Lung microvascular endothelial cell (primary cell): Measurements from ENCODE around the gene TMEM222. TPM values are rescaled to one million over a fixed set of nuclear protein-coding genes. Genes with fewer than 3 reads are reported as not detected.

Experiments
- DNase-seq, 2 donors: peaks; one replicate each; pipeline versions ENCODE4 v3.0.0 to v3.0.0-alpha.2; 2010; ENCODE audit warnings: low read depth in 2 of 2
- total RNA-seq: library from RNA; depleted of rRNA; stranded (reverse); fragments of >200 nt; gene quantifications from 2 replicates; pipeline ENCODE4 v1.2.1, GENCODE V29; 2014

The TMEM222 gene
- total RNA-seq, 1 donor from 2014 or later = 24.2 TPM

DNA sequence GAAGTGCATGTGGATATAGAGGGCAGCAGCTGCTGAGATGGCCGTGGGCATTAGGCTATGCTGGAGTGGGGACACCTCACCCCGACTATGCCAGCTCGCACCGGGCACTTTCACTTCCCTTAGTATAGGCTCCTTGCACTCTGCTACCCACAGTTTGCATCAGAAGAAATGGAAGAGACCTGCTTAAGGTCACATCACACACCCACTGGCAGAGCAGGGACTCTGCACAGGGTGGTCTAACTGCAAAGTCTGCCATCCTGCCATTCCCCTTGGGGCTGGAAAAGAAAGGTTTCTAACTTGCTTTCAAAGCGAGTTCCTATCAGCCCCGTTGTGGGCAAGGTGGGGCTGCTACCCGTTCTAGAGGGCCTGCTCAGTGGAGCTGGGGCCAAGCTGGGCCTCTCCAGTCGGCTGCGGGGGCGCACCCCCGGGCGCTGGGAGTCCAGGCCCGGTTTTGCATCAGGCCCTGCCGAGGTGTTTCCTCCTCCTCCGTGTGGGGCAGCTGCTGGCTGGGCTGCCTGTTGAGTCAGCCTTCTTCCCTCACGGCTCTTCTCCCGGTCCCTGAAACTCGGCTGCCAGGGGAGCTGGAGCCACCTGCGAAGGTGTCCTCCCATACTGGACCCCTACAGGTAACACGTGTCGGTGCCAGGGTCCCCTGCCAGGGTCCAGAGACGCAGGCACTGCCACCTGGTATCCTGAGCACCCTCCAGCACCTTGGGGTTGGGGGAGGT is 19.7 kb downstream of the TMEM222 start, which contains the start of gene SYTL1:
TSS of gene SYTL1 (plus strand) at position 498 of the 728 bp plus-strand sequence. CDS start 3,313 bp downstream, outside the sequence.
- DNase-seq = peak; percentile 23 to 41

DNA sequence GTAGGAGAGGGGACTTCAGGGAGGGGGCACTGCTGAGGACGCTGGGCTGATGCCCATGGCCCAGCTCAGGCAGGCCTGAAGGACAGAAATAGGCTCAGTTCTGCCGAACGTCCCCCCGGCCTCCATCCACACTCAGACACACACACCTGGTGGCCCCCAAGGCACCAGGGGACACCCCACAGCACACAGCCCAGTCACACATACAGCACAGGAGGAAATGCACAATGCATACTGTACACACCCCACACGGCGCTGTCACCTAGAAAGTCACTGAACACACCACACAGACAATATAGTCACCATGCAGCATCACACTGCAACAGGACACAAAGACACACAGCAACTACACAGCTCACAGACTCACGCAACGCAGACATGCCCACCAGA is 20.4 kb downstream of the TMEM222 start:
- DNase-seq = no peak

DNA sequence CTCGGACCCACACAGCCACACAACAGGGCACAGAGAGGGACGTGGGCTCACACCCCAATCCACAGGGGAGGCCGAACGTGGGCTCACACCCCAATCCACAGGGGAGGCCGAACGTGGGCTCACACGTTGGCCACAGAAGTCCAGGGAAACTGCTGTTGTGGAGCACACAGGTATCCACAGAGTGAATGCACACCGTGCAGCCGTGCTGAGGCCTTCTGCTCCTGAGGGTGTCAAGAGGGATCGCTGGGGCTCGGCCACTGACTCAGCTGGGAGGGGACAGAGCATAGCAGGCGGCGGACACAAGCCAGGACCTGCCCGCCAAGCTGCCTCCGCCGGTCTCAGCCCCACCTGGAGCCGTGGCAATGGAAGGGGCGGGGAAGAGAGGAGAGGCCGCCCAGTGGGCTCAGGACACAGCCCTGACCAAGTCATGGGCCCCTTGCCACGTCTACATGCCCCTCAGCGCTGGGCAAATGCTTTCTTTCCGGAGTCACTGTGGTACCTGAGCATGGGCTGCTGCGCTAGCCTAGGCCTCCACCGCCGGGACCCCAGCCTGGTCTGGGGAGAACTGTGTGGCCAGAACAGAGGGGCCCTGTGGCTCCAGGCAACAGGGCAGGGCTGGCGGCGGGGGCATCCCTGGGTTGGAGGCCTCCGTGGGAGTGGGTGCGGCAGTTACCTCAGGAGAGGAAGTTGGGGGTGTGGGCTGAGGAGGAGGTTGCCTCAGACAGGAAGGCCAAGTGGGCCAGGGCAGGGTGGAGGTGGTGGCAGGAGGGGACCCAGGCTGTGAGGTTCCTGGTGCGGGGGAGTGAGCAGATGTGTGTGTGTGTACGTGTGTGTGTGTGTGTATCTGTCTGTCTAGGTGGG is 21.0 kb downstream of the TMEM222 start:
- DNase-seq = no peak

DNA sequence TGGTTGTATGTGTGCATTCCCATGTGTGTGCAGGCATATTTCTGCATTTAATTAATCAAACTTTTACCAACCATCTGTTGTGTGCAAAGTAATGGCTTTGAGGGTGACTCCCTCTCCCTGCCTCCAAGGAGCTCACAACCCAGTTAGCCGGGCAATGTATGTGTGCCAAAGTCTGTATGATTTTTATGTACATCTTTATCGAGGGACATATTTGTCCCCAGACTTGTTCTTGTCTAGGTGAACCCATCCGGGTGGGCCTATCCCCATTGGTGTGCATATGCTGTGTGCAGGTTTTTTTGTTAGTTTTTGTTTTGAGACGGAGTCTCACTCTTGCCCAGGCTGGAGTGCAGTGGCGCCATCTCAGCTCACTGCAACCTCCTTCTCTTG is 21.7 kb downstream of the TMEM222 start:
- DNase-seq = no peak

DNA sequence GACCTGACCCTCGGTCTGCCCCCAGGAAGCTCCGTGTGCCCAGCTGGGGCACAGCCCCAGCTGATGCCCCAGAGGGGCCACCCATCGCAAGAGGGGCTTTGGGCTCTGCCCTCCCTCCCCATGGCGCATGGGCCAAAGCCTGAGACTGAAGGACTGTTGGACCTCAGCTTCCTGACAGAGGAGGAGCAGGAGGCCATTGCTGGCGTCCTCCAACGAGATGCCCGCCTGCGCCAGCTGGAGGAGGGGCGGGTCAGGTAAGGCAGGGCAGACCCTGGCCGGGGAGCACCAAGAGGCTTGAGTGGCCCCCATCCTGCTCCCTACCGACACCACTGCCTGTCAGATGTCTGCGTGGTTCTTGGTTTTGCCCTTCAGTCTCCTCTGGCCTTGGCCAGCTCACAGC is 23.3 kb downstream of the TMEM222 start:
- DNase-seq = no peak

DNA sequence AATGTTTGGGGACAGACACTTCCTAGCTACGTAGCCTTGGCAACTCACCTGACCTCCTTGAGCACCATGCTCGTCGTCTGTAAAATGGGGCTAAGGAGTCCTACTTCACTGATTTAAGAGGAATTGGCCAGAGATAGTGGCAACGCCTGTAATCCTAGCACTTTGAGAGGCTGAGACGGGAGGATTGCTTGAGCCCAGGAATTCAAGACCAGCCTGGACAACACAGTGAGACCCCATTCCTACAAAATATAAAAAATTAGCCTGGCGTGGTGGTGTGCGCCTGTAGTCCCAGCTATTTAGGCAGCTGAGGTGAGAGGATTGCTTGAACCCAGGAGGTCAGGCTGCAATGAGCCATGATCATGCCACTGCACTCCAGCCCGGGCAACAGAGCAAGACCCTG is 24.4 kb downstream of the TMEM222 start:
- DNase-seq = no peak

DNA sequence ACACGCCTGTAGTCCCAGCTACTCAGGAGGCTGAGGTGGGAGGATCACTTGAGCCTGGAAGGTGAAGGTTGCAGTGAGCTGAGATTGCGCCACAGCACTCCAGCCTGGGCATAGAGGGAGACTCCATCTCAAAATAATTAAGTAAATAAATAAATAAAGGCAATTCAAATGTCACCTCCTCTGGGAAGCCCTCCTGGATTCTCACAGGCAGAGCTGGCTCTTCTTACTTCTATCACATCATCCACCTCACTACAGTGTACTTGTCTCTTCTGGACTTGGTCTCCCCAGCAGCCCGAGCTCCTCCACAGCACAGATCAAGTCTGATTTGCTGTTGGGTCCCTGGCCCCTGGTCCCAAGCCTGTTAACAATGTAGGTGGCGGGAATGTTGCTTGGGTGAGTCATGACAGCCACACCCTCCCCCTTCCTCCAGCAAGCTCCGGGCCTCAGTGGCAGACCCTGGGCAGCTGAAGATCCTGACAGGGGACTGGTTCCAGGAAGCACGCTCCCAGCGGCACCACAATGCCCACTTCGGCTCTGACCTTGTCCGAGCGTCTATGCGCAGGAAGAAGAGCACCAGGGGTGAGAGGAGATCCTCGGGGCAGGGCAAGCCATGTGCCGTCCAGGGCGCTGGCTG is 25.1 kb downstream of the TMEM222 start:
- peak in 1 of 2 donors; percentile 15 for DNase-seq

DNA sequence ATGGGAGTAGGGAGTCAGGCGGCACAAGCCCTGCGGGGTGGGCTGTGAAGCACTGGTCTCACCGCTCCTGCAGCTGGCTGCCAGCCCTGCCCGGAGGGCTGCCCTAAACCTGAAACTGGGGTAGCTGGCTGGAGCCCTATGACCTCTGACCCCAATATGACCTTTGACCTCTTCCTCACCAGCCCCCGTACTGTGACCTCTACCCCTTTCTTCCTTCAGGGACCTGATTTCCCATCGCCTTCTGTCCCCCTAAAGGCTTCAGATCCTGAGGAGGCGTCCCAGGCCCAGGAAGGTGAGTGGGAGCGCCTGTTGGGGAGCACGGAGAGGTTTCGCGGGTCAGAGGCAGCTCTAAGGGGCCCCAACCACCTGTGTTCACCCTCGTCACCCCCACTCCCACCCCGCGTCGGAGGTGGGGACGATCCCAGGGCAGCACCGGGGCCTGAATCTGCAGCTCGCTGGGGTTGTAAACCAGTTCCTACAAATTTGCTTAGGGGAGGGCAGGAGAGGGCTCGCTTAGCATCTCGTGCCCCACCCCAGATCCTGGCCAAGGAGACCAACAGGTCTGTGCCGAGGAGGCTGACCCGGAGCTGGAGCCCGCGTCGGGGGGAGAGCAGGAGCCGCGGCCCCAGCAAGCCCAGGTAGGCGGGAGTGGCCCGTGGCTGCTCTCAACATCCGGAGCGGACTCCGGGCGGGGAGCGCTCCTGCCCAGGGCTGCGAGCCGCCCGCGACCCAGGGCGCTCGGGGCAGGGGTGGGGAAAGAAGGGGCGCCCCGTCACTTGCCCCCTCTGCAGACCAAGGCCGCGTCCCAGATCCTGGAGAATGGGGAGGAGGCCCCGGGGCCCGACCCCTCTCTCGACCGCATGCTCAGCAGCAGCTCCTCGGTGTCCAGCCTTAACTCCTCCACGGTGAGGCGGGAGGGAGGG is 27.2 kb downstream of the TMEM222 start:
- DNase-seq = peak in 1 of 2 donors; percentile 14

DNA sequence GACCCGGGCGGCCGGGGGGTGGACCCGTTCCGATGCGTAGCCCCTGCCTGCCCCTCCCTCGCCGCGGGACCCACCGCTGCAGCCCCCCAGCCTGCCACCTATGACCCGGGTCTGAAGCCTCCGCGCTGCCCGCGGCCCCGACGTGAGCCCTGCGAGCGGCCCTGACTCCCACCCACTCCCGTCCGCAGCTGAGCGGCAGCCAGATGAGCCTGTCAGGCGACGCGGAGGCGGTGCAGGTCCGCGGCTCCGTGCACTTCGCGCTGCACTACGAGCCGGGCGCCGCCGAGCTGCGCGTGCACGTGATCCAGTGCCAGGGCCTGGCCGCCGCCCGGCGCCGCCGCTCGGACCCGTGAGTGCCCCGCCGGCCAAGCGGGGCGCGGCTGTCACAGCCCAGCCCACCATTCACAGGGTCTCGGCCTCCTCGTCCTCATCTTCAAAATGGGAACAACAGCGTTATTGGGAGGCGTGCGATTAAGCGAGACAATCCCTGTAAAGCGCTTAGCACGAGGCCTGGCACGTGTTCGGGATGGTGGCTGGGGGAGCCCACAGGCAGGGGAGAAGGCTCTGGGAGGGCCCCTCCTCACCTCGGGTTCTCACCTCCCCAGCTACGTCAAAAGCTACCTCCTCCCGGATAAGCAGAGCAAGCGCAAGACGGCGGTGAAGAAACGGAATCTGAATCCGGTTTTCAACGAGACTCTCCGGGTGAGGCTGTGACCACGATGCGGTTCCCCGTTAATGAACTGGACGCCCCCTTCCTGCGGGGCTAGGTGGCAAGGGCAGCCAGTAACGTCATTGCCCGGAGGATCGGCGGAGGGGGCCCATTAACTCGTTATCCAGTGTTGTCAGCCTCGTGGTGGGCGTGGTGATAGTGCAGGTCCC is 28.1 kb downstream of the TMEM222 start:
- peak; percentile 73 to 79 for DNase-seq

DNA sequence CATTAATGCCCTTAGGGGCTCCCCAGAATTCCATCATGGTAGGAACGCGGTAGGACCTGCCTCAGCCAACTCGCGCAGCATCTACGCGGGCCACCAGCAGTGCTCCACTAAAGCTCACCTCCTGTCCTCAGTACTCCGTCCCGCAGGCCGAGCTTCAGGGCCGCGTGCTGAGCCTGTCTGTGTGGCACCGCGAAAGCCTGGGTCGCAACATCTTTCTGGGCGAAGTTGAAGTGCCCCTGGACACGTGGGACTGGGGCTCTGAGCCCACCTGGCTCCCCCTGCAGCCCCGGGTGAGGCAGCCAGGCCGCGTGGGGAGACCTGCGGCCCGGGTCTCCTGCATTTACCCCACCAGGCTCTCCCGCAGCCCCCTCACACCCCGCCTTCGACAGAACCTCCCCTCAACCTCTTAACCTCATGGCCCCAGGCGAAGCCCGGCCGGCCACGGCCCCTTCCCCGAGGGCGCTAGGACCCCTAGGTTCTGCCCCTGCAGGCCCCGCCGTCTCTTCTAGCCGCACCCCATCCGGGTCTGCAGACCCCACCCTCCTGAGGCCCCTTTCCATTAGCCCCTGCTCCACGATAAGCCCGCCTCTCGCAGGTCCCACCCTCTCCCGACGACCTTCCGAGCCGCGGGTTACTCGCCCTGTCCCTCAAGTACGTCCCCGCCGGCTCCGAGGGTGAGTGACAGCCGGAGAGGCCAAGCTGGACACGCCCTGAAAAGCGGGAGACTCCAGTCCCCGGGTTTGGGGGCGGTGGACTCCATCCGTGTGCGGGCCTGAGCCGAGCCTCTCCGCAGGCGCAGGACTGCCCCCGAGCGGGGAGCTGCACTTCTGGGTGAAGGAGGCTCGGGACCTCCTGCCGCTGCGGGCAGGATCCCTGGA is 28.9 kb downstream of the TMEM222 start:
- peak in 1 of 2 donors; percentile 12 for DNase-seq

DNA sequence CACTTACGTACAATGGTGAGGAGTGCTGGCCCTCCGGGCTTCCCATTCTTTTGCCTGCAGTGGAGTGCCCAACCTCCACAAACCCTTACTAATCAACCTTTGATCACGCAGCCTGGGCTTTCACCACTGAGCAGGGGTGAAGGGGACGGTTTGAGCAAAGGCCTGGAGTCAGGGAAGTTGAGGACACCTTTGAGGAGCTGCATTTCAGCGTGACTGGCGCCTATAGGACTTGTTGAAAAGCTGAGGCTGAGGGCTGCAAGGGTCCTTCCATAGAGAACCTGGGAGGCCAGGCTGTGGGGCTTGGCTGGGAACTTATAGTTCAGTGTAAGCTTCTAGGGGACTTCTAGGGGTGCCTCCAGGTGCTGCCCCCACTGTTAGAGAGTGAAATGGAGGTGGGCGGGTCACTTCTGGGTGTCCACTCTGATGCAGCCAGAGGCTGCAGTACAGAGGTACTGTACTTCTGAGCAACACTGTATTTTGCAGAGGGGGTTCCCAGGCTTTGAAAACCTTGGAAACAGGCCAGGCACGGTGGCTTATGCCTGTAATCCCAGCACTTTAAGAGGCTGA is 29.7 kb downstream of the TMEM222 start:
- no peak for DNase-seq

DNA sequence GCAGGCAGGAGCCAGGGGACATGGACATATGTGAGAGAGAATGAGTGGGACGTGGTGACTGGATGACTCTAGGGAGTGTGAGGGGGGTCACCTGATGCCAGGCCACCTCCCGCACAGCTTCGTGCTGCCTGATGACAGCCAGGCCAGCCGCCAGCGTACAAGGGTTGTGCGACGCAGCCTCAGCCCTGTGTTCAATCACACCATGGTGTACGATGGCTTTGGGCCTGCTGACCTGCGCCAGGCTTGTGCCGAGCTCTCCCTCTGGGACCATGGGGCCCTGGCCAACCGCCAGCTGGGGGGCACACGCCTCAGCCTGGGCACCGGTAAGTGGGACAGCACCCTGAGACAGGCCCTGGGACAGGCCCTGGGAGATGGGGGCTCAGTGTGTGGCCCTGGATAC is 31.2 kb downstream of the TMEM222 start:
- DNase-seq = no peak

DNA sequence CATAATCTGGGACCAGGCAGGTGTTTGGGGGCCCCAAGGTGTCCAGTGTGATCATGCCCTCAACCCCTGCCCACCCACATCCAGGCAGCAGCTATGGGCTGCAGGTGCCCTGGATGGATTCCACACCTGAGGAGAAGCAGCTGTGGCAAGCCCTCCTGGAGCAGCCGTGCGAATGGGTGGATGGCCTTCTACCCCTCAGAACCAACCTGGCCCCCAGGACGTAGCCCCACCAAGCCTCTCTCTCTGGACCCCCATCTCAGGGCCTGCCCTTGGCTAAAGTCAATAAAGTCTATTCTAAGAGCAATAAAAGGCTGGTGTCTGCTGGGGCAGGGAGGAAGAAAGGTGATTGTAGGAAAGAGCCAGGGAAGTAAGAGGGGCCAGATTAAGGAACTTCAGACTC is 31.7 kb downstream of the TMEM222 start:
- no peak for DNase-seq

DNA sequence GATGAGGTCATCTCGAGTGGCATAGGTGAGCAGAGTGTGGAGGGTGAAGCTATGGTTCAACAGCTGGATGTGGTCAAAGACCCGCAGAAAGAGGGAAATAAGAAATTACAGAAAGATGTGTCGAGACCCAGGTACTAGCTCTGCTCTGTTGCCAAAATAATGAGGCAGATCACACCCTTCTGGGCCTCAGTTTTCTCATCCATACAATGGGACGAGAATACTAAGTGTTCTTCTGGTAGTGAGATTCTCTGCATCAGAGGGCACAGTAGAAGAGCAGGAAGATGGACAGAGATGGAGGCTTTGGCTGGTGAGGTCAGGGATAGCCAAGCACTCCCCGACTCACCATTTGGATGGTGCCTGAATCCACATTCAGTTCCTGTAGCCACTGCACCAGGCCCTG is 33.7 kb downstream of the TMEM222 start:
- DNase-seq = no peak

DNA sequence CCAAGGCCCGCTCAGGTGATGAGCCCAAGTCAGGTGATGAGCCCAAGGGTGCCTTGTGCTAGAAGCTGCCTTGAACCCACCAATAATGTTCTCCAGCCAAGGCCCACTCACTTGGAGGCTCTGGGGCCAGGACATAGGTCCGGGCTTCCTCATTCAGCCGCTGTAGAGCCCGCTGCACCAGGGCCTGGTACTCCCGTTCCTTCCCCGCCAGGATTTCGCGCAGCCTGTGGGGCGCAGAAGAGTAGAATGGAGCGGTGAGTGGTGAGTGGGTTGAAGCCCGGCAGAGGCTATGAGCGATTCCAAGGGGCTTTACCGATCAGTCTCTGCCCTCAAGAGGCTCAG is 34.3 kb downstream of the TMEM222 start:
- no peak for DNase-seq

DNA sequence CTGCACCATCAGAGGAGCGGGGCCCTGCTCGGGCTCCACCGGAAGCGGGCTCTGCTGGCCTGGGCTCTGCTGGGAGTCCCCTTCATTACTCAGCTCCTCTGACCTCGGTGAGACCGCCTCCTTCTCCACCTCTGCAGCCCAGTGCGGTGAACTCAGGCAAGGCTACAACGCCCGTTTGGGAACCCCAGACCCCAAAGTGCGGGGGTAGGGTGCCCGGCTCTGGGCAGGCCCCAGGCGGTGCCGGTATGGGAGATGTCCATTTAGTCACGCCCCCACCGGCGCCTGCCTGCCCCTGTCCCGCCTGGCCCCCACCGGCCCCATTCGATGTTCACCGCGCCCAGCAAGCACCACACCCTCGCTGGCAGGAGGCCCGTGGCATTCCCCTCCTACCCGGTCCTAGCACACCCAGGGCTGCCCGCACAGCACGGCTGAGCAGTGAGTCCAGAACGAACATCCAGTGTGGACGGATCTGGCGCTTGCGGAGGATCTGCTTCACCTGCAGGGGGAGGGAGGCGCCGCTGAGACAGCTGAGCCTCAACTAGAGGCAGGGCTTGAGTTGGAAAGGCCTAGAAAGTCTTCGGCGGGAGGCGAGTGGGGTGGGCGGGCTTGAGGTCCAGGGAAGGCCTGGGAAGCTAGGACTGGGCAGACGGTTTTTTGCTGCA is 34.8 kb downstream of the TMEM222 start:
- DNase-seq = peak in 1 of 2 donors; percentile 21

DNA sequence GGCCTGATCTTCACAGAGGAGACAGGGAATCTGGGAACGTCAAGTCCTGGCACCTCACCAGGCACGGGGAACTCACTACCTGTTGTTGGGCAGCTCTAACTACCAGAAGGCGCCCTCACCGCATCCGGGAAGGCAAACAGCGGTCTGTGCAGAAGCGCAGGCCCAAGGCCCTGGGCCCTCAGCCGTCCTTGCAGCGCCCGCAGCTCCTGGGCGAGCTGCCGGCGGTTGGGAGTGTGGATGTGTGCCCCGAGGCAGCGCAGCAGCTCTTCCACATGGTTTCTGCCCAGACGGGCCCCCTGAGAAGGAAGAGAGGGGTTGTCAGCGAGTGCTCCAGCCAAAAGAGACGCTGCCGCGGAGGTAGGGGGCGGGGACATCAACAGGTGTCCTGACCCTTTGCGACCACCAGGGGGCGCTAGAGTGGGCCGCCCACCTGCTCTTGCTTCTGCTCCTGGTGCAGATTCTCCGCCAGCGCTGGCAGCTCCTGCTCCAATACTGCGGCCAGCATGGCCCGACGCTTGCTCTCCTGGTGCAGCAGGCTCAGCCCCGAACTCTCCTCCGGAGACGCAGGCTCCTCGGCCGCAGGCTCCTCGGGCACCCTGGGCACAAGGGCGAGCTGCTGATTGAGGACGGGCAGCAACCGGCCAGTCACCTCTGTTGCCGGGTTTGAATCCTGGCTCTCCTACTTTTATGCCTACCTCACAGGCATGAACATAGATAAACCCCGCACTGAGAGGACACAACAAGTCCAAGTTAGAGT is 35.5 kb downstream of the TMEM222 start:
- DNase-seq = peak; percentile 57 to 78
